SK-N-MC (cell line): ENCODE data around the gene KMT5C.

Experiments used
- EZH2 ChIP-seq: fragments of 200-600 bp; sonication (generic); IDR thresholded peaks from one replicate; pipeline ENCODE4 v1.6.1; 2017; ENCODE audit warnings: antibody characterized with exemption
- FOXP2 ChIP-seq: optimal IDR thresholded peaks from 2 replicates; pipeline ENCODE3; 2011; ENCODE audit warnings: mild to moderate bottlenecking, moderate library complexity; ENCODE audit not compliant: insufficient read depth; ENCODE audit errors: extremely low read length, control extremely low read depth
- POLR2AphosphoS5 ChIP-seq: IDR thresholded peaks from 2 replicates; pipeline ENCODE4 v1.6.1; 2012; ENCODE audit warnings: mild to moderate bottlenecking, low read depth, low read length, borderline replicate concordance

GRCh38 chr19:55379174-55379573 is 39.5 kb downstream of the KMT5C start:
- TF ChIP-seq POLR2AphosphoS5: no peak
- TF ChIP-seq FOXP2: no peak
- no peak for TF ChIP-seq EZH2
